Activated naive CD4-positive, alpha-beta T cell treated with anti-CD3 and anti-CD28 coated beads, Interleukin-2, amount 50 U/mL, for 16 hours (primary cell): ENCODE results near the gene ATP12A.

ENCODE experiments used
- DNase-seq: peaks from one replicate; pipeline ENCODE4 v3.0.0-alpha.2; 2020

The ATP12A gene

DNA sequence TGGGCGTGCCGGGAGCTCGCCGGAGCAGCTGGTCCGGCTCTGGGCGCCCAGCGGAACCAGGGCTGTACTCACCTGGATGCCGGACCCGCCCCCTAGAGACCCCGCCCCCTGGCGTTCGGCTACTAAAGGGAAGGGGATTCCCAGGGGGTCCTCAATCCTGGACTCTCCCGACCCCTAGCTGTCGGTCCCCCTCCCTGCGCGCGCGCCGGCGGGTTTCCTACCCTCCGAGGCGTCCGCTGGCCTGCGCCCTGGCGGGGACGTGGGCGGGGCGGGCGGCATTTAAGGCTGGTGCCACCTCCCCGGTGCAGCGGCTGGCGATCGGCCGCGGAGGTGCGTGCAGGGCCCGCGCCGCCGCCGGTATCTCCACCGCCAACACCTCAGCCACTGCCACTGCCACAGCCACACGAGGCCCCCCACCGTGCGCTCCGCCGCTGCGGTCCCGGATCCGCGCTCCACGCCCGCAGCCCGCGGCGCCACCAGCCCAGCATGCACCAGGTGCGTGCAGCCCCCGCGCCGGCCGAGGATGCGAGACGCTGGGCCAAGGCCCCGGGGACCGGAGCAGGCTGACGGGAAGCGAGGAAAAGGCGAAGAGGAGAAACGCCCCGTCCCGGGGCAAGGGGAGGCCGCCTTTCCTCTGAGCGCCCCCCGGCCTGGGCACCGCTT is at the start of gene ATP12A:
TSS of gene ATP12A (plus strand) at position 151 of the 663 bp plus-strand sequence. CDS start at position 487, 336 bp downstream.
- peak; percentile 41 for DNase-seq

DNA sequence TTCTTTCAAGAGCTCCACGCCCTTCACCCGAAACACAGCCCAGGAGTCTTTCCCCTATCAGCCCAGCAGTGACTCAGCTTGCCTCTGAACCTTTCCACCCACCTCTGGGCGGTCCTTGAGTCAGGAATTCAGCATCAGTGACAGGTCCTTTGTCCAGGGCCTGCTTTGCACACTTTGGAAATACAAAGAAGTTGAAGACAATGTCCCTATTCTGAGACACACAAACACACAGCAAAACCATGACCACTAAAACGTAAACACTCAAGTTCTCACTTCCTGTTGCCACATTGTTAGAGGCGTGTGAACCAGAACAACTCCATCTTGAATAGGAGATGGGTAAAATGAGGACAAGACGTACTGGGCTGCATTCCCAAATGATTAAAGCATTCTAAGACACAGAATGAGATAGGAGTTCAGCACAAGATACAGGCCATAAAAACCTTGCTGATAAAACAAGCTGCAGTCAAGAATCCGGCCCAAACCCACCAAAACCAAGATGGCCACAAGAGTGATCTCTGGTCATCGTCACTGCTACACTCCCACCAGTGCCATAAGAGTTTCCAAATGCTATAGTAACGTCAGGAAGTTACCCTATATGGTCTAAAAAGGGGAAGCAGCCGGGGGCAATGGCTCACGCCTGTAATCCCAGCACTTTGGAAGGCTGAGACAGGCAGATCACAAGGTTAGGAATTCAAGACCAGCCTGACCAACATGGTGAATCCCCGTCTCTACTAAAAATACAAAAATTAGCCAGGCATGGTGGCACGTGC is 49.2 kb upstream of the ATP12A start:
- DNase-seq = no peak

DNA sequence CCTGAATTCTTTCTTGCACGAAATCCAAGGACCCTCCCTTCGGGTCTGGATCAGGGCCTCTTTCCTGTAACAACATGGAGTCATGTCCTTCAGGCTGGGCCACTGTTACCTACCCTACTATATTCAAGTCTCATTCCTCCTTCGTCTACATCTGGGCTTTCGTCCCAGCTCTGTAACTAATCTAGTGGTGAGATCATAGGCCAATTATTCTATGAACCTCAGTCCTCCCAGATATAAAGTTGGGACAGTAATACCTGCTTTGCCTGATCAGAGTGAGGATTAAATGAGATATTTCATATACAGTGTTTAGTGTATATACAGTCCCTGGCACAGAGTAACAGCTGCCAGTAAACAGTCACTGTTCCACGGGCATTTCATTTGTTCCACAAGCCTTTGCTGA is 48.3 kb upstream of the ATP12A start:
- no peak for DNase-seq

DNA sequence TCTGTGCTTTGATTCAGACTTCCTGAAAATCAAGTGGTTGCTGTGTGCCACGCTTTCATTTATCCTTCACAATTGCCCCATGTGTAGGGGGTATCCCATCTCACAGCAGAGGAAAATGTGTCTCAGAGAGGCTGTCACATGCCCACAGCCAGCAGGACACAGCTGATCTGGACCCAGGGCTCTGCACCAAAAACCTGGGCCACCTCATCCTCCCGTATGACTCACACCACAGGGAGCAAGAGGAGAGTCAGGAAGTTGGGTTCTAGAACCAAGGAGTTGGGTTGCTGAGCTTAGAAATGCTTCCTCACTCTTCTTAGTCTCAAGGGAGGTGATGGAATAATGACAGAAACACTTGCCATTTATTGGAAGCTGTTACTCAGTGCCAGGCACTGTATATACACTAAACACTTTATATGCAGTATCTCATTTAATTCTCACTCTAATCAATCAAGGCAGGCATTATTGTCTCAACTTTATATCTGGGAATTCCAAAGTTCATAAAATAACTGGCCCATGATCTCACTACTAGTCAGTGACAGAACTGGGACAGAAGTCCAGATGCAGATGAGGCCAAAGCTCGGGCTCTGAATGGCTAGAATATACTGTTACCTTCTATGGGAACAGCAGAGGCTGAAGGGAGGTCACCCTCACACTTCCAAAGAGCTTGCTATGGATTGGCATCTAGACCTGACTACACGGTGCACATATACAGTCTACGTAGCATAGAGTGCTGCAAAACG is 47.7 kb upstream of the ATP12A start:
- DNase-seq = no peak

DNA sequence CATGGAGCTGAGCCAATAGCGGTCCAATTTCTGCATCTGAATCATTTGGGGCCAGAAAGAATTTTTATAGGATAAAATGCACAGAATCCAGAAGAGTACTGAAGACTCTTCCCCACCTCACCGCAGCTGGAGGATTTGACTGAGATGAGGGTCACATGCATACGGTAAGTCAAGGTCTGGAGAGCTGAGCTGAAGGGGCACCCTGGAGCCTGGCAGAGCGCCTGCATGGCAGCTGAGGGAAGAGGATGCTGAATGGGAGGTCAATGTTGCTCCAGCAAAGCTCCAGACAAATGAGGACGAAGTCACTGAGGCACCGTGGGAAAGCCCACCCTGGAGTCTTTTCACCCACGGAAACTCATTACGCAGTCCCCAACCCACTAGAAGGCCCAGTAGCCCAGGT is 43.4 kb upstream of the ATP12A start:
- no peak for DNase-seq

DNA sequence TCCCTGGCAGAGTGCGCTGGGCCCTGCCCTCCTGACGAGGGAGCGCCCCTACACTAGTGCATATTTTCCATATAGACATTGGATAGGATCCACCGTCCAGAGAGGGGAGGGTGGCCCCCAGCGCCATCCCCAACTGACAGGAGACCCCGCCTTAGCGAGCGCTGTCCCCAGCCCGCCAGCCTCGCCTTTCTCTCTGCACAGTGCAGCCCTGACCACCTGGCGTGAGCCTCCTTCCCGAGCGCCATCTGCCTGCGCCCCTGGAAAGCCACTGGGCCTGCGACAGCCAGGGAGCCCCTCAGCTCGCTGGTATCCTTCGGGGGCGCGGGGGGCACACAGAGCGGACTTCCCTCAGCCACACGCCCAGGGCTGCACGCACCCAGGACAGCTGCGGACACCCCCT is 42.1 kb upstream of the ATP12A start:
- no peak for DNase-seq

DNA sequence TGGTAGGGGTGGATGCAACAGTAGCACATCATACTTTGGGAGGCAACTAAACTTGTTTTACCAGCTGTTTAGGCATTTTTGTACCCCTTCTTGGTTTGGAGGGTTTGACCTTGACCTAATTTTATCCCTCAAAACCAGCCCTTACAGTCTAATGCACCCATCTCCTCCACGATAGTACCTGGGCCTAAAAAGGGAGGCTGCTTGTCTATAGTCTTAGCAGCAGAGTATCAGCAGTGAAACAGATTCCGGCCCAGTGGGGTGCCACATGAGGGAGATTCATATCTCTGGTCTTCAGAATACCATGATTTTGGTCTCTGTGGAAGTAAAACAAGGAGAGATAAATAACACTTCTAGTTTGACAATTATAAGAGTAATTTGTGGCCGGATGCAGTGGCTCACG is 39.5 kb upstream of the ATP12A start:
- no peak for DNase-seq

DNA sequence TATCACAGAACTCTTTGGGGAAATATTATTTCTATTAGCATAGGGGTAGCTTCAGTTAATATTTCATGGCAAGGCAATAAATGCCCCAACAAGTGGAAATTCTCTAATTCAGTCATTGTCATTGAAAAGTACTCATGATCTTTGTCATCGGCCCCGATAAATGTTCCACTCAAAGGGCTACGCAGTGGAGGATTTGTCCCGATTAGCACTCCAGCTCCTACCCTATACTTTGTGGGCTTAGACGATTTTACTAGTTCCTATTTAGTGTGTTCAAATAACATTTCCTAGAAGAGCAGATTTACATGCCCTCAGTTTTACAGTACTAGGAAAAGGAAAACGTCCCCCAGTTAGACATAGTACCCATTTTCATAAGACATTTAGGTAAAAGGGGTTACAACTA is 38.0 kb upstream of the ATP12A start:
- DNase-seq = no peak

DNA sequence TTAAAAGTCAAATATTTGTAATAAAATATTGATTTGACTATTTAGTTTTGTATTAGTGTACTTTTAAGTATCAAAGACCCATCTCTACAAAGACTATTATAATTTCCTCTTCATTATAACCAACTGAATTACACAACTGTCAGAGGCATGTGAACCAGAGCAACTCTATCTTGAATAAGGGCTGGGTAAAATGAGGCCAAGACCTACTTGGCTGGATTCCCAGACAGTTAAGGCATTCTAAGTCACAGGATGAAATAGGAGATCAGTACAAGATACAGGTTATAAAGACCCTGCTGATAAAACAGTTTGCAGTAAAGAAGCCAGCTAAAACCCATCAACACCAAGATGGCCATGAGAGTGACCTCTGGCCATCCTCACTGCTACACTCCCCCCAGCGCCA is 36.2 kb upstream of the ATP12A start:
- DNase-seq = no peak

DNA sequence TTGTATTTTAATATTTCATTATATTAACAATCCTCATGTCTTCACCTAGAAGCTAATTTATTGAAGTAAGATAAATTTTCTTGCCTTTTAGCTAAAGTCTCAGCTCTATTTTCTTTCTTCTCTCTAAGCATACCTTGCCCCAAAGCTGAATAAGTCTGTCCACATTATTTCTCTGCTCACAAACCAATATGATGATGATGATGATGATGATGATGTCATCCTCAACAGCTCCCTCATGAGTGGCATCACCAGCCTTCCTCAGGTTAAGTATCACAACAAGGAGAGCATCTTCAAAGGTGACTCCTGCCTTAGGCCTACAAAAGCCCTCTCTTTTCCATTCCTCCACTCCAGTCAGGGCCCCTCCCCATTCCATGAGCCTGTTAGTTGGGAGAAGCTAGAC is 31.9 kb upstream of the ATP12A start:
- DNase-seq = no peak

DNA sequence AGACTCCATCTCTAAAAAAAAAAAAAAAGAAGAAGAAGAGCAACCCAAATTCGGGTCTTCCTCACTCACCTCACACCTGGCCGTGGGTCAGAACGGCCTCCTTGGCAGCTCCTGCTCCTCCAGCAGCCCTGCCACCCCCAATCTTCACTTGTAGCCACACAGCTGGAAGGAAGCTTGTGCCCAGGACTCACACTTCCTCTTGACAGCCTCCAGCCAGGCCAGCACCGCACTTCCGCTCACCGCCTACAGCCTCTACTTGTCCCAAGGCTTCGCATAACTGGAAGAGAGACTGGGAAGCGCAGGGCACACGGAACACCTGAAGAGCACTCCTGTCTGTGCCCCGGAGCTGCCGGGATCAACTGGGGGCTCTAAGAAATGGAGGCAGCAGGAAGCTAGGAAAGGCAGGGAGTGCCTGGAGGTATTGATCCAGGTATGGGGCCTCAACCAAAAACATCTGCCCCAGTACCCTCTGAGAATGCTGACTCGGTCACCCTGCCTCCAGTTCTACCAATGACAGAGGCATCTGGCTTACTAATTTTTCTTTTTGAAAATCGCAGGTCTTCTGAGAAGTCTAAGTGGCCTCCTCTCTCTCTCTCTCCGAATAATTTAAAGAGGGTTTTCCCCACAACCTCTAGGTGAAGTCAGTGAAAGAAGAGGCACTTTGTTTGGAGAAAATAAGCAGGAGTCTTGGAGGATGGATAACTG is 31.1 kb upstream of the ATP12A start:
- DNase-seq = no peak

DNA sequence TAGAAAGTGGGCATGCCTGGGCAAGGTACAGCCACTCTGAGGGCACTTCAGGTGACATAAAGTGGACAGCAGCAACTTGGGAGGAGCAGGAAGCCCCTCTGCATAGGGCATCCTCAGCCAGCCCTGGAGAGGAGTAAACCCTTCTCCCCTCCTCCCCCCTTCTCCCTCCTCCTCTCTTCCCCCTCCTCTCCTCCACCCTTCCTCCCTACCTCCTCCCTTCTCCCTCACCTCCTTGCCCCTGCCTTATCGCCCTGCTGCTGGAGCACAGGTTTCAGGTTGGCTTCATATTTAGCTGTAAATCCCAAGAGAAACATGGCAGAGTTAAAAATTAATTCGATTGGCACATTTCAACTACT is 30.5 kb upstream of the ATP12A start:
- no peak for DNase-seq

DNA sequence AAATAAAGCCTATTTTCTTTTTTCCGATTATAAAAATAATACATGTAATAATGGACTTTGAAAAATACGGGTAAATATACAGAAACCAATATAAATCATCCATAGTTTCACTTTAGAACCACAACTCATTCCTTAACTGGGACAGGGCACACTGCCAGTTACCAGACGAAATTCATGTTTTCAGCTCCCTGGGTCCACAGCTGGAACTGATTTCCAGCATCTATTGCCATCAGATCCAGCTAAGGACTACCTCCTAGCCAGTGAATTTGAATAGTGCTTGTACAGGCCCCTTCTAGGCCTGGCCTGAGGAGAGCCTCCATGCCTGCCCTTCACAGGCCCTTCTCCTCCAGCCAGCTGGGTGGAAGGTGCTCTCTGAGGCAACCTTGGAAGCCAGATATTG is 30.0 kb upstream of the ATP12A start:
- no peak for DNase-seq

DNA sequence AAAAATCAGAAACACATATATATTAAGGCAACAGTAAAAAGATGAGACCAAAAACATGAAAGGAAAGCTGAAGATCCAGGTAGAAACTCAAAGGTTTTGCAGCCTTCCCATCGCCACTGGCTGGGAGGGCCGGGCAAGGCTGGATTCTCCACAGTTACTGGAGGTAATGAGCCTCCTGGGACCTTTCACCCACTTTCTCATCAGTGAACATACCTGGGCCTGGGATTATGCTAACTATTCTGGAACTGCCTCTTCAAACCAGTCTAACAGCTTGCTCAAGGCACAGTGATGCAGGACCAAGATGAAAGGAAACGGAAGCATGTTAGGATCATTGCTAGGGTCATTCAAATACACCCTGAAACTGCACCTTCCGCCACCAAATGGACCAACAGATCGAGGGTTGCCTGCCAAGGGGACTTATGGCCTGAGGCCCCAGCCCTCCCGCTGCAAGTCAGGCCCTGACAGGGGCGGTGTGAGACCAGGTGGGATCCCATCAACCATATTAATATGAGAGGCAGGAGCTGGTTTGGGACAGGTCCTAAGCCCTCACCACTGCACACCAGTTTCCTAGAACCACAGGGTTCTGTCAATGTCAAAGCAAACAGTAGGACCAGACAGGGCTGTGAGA is 28.4 kb upstream of the ATP12A start:
- no peak for DNase-seq

DNA sequence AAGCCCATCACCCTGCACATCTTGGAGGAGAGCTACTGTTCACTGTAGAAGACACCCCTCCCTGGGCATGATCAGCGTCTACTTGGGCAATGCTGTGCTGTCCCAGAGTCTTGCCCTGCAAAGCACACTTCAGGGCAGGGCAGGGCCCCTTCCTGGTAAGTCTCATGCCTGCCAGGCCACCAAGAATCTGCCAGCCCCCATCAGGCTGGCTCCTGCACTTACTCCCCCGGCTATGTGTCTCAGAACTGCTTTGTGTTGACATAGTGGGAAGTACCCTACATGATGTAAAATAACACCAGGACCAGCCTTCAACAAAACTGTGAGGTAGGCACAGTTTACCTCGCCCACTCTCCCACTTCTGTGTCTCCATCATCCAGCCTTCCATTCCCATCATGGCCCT is 27.8 kb upstream of the ATP12A start:
- no peak for DNase-seq

DNA sequence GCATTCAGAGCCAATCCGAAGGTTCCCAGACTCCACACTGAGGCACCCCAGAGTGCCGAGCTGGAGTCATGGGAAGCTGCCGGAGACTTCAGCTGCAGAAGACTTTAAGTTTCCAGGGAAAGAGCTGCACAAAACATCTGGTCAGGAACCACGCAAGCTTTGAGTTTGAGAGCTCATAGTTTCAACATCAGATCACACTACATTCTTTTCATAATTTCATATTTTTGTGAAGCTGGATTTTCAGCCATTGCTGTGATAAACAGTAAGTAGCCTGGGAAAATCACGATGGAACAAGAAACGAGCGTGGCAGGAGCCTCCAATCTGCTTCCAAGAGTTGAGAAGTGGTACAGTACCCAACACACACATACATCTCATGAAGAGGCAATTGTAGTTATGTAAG is 25.5 kb upstream of the ATP12A start:
- DNase-seq = no peak

DNA sequence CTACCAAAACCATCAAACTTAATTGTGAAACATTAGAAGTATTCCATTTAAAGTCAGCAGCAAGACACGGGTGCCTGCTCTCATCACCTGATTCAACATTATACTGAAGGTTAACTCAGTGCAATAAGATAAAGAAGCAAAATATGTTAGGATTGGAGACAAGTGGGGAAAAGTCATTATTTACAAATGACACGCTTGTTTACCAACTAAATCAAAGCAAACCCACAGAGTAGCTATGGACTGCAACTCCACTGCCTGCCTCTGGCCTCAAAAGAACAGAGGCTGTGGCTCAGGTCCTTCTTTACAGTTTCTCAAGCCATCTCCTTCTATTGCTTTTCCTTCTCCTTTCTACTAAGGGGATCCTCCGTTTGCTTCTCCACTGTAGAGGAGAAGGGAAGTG is 21.0 kb upstream of the ATP12A start:
- DNase-seq = no peak

DNA sequence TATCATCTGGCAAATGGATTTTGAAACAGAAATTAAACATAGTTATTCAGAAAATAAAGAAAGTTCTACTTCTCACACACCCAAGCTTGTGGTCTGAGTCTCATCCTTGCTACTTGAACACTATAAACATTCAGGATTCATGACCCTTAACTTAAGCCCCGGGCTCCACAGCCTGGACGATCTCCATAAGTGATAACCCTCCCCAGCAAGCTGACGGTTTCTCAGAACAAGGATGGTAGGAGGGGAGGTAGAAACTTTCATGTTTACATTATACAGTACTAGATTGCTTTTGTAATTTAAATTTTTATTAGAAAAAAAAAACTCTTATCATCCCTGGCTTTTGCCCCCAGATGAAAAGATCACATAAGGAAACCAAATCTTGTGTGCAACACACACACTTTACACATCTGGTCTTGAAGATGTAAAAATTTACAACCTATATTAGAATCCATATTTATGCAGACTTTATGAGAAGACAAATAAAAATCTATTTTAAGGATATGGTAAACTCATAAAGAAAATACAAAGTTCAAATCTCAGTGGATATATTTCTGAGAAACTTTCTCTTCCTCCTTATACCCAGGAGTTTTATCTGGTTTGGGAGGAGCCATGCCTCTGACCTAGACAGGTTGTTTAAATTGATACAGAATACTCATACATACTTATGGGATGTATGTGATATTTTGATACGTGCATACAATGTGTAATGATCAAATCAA is 20.0 kb upstream of the ATP12A start:
- no peak for DNase-seq

DNA sequence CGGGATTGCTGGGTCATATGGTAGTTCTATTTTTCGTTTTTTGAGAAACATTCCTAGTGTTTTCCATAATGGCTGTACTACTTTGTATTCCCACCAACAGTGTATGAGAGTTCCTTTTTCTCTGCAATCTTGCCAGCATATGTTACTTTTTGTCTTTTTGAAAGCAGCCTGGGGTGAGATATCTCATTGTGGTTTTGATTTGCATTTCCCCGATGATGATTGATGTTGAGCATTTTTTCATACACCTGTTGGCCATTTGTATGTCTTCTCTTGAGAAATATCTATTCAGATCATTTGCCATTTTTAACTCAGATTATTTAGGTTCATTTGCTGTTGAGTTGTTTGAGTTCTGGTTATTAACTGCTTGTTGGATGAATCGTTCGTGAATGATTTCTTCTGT is 18.5 kb upstream of the ATP12A start:
- DNase-seq = no peak

DNA sequence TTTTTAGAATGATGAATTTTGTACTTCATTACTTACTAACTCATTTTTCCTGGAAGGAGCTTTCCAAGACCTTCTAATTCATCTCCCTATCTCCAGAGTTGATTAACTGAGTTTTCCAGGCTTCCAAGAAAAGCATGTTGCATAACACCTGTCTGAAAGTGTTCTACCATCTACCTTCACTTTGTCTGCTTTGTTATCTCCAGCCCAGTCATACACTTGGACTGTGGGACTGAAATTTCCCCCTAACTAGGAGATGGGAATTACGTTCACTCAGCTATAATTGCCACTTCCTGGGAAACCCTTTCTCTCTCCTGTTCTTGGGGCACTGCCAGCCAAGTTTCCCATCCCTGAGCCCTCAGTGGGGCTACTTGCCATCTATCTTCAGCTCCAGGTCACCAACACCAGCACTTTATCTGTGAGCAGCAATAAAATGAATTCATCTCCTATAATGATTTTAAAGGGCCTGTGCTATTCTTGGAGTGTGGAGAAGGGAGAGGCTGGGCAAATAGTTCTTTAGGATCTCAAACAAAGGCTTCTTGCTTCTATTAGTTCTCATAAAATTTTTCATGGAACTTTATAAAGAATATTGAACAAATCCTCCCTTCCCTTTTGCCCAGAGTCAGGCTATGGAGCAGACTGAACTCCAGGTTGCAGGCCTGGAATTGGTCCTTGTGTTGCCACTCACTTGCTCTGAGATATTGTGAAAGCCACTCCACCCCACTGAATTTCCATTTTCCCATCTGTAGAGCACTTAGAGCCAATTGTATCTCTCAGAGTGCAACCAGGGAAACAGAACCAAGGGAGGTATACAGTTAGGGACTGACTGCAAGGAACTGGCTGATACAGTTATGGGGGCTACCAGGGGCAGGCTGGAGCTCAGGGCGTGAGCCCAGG is 17.8 kb upstream of the ATP12A start:
- no peak for DNase-seq

DNA sequence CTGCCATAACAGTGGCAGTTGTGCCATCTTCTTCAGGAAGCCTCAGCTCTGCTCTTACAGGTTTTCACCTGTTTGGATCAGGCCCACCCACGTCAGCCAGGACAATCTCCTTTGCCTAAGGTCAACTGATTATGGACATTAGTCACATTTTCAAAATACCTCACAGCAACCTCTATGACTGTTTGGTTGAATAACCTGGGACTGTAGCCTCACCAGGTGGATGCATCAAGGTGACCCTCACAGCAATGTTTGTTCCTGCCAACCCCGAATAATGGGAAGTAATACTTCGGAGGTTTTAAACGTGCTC is 17.2 kb upstream of the ATP12A start:
- DNase-seq = no peak

DNA sequence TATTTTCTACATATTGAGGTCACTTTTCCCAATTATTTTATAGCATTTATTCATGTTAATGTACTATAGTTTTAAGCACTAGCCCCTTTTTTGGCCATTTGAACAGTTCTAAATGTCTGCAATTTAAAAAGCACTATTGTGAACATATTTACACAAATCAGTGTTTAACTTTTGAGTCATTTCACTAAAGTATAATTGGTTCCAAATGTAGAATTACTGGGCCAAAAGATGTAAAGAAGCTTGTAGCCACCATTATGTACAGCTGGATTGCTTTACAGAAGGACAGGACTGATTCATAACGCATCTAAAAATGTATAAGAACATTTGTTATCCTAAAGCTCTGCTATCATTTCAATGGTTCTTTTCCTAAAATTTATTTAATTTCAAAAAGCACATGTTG is 16.6 kb upstream of the ATP12A start:
- no peak for DNase-seq
